B cell (primary cell): ENCODE results near the gene SLC4A2. TPM values are rescaled to one million over a fixed set of nuclear protein-coding genes. Genes with fewer than 3 reads are reported as not detected.
"Not testable (repeated sequence)": the region's sequence is repeated elsewhere in the genome, so short reads cannot be mapped to it uniquely, and the experiment has no call there.

Experiments
- ATAC-seq: fragments of 200-7000 bp; cut with Tn5 transposase; one replicate; pipeline ENCODE4 v1.10.0; 2021; ENCODE audit warnings: low read depth, mild to moderate bottlenecking, moderate number of reproducible peaks, moderate library complexity
- CTCF ChIA-PET: fragments of 350-600 bp; sonication (Branson Sonifier 250); formaldehyde crosslinking; loops from one replicate; lab custom pipeline; 2021; ENCODE audit warnings: antibody characterized with exemption, inconsistent platforms; lab: Charles Lee
- POLR2A ChIA-PET: fragments of 350-600 bp; sonication (Branson Sonifier 250); formaldehyde crosslinking; loops from one replicate; lab custom pipeline; 2021; ENCODE audit warnings: antibody characterized with exemption; lab: Charles Lee
- DNase-seq: peaks from one replicate; pipeline ENCODE4 v3.0.0; 2013
- H2AFZ ChIP-seq: 2 replicates; pipeline ENCODE4 v1.6.1; 2012; ENCODE audit warnings: mild to moderate bottlenecking, low read depth, low read length; ENCODE audit not compliant: insufficient read depth, poor library complexity, severe bottlenecking
- H3K27ac ChIP-seq, 2 donors: 1 replicate in 1 of 2; 2 replicates in 1 of 2; pipeline ENCODE4 v1.5.1; 2012 to 2013; ENCODE audit warnings: low read length in 2 of 2, mild to moderate bottlenecking in 2 of 2, moderate library complexity in 1 of 2
- H3K27me3 ChIP-seq, 4 experiments: fragments of 200-600 bp in 1 of 4; sonication (generic) in 1 of 4; replicated peaks in 1 of 4; 1 replicate in 2 of 4; 2 replicates in 2 of 4; pipeline versions ENCODE4 v1.6.1 to v1.7.0; 2013 to 2016; ENCODE audit warnings: low read length in 3 of 4, mild to moderate bottlenecking in 2 of 4, mixed read lengths in 1 of 4, moderate library complexity in 1 of 4; ENCODE audit not compliant: insufficient read depth in 4 of 4, control insufficient read depth in 3 of 4; ENCODE audit errors: control extremely low read depth in 1 of 4
- H3K36me3 ChIP-seq, 2 experiments: replicated peaks in 1 of 2; 1 replicate in 1 of 2; 2 replicates in 1 of 2; pipeline versions ENCODE4 v1.6.1 to v1.7.1; 2013; ENCODE audit warnings: low read length in 1 of 2; ENCODE audit not compliant: insufficient read depth in 2 of 2, control insufficient read depth in 1 of 2; ENCODE audit errors: control extremely low read depth in 1 of 2, extremely low read depth in 1 of 2
- H3K4me1 ChIP-seq, 2 donors: fragments of 200-600 bp in 1 of 2; sonication (generic) in 1 of 2; 1 replicate in 1 of 2; 2 replicates in 1 of 2; pipeline versions ENCODE4 v1.5.1 to v1.6.1; 2013 to 2017; ENCODE audit warnings: low read length in 2 of 2; ENCODE audit not compliant: control insufficient read depth in 2 of 2, insufficient read depth in 2 of 2
- H3K4me2 ChIP-seq: replicated peaks from 2 replicates; pipeline ENCODE3; 2012; ENCODE audit warnings: mild to moderate bottlenecking, low read depth, low read length; ENCODE audit not compliant: poor library complexity, severe bottlenecking
- H3K4me3 ChIP-seq, 5 experiments: fragments of 200-600 bp in 1 of 5; sonication (generic) in 1 of 5; 1 replicate in 3 of 5; 2 replicates in 2 of 5; pipeline versions ENCODE4 v1.5.1 to v1.7.0; 2011 to 2016; ENCODE audit warnings: low read length in 4 of 5, mild to moderate bottlenecking in 4 of 5, low read depth in 2 of 5, control low read depth in 1 of 5, moderate library complexity in 1 of 5; ENCODE audit not compliant: insufficient read depth in 1 of 5; ENCODE audit errors: control extremely low read depth in 1 of 5, extremely low read depth in 1 of 5
- H3K79me2 ChIP-seq: fragments of 200-600 bp; sonication (generic); one replicate; pipeline ENCODE4 v1.6.0; 2016; ENCODE audit warnings: low read length; ENCODE audit not compliant: control insufficient read depth, insufficient read depth
- H3K9ac ChIP-seq: fragments of 200-600 bp; sonication (generic); 2 replicates; pipeline ENCODE4 v1.6.1; 2017; ENCODE audit warnings: mild to moderate bottlenecking, low read length, moderate library complexity
- H3K9me3 ChIP-seq, 3 donors: one replicate each; pipeline versions ENCODE4 v1.6.1 to v1.7.1; 2013; ENCODE audit warnings: low read length in 2 of 3; ENCODE audit not compliant: control insufficient read depth in 2 of 3, insufficient read depth in 1 of 3; ENCODE audit errors: control extremely low read depth in 1 of 3
- H4K20me1 ChIP-seq: 2 replicates; pipeline ENCODE4 v1.6.0; 2012; ENCODE audit warnings: mild to moderate bottlenecking, low read length; ENCODE audit not compliant: insufficient read depth, control insufficient read depth, poor library complexity, severe bottlenecking
- H3K27ac Mint-ChIP-seq: one replicate; pipeline ENCODE4 v1.8.0; 2021; ENCODE audit warnings: mixed read lengths
- H3K27me3 Mint-ChIP-seq: one replicate; pipeline ENCODE4 v1.8.0; 2021; ENCODE audit warnings: mixed read lengths
- H3K4me1 Mint-ChIP-seq: one replicate; pipeline ENCODE4 v1.8.0; 2021; ENCODE audit warnings: mixed read lengths
- H3K4me3 Mint-ChIP-seq: one replicate; pipeline ENCODE4 v1.8.0; 2021; ENCODE audit warnings: mixed read lengths
- H3K9me3 Mint-ChIP-seq: one replicate; pipeline ENCODE4 v1.8.0; 2022; ENCODE audit warnings: mixed read lengths; ENCODE audit not compliant: insufficient read depth
- EZH2 ChIP-seq: IDR thresholded peaks from 2 replicates; pipeline ENCODE4 v1.6.1; 2012; ENCODE audit warnings: borderline replicate concordance, low read depth, mild to moderate bottlenecking, moderate library complexity, low read length; ENCODE audit not compliant: insufficient read depth, poor library complexity, severe bottlenecking
- WGBS: methylation state at CpG from one replicate; pipeline ENCODE4 v1.1.5; 2013; ENCODE audit warnings: missing lambda C conversion rate; ENCODE audit not compliant: insufficient coverage; 5-methylcytosine and 5-hydroxymethylcytosine counted together
- intact Hi-C: fragments of 100-400 bp; cut with micrococcal nuclease; formaldehyde crosslinking; loops from one replicate; pipeline ENCODE4 v1.10.0; 2022
- polyA plus RNA-seq: library from polyadenylated mRNA; depleted of rRNA; stranded (reverse); fragments of >200 nt; gene quantifications from 2 replicates; pipeline ENCODE4 v1.2.3, GENCODE V29; 2012
- total RNA-seq, 2 donors: library from RNA; stranded (reverse); fragments of 120-200 nt in 1 of 2; gene quantifications; 1 replicate in 1 of 2; 2 replicates in 1 of 2; pipeline versions ENCODE4 v1.2.3 to v1.2.4, GENCODE V29; 2013 to 2022
- TF ChIP-seq, protein P1 (sequence below): fragments of 200-600 bp; IDR thresholded peaks from one replicate; pipeline ENCODE4 v1.8.0; 2022; ENCODE audit warnings: antibody characterized with exemption, mild to moderate bottlenecking

Gene SLC4A2
- total and polyA plus RNA-seq, 2 donors (not counting 1 experiment from before 2014, with no cell fraction given), result 82.8 to 113 TPM

DNA sequence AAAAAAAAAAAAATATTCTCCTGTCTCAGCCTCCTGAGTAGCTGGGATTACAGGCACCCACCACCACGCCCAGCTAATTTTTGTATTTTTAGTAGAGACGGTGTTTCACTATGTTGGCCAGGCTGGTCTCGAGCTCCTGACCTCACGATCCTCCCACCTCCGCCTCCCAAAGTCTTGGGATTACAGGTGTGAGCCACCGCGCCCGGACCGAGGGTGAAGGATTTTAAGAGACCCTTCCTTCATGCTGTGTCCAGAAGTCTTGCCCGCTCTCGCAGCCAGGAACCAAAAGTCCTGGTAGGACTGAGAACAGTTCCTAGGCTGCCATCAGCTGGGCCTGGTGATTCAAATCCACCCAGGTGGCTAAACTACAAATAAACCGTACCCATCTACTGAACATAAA lies 47.8 kb upstream of the SLC4A2 start:
- H2AFZ ChIP-seq, H4K20me1 ChIP-seq, H3K36me3 ChIP-seq, H3K9ac ChIP-seq, POLR2A ChIA-PET, H3K4me2 ChIP-seq, H3K4me3 ChIP-seq, H3K4me3 Mint-ChIP-seq, ATAC-seq, H3K79me2 ChIP-seq, H3K27me3 Mint-ChIP-seq, H3K9me3 Mint-ChIP-seq, H3K27ac ChIP-seq, DNase-seq: not testable (repeated sequence)
- Mint-ChIP-seq H3K27ac (peak overlapping the region; percentile 67), H3K4me1 (peaks cover 39% of the 10 kb centered on the region)
- H3K27me3 ChIP-seq, result peaks cover 0 to 12% (median 0%) of the 10 kb centered on the region in 4 experiments
- WGBS, result 80% methylated on average over 10 of the region's 12 CpGs
- CTCF ChIA-PET, result interaction anchor here (1.2 to 3.0 kb wide), 3 partner anchors 17 to 100 kb away, joined by 3 to 9 read pairs (median 4); partner anchors contain the start of gene ABCB8
- H3K9me3 ChIP-seq, result peaks cover 0 to 24% (median 0%) of the 10 kb centered on the region in 3 donors
- intact Hi-C loops, result loop anchor here (2.0 to 5.0 kb wide), 4 partner anchors 37 to 215 kb away; partner anchors contain the start of genes ABCF2, AGAP3, CDK5 and SLC4A2
- H3K4me1 ChIP-seq, result peaks cover 22 to 49% of the 10 kb centered on the region in 2 donors

- ChIA-PET POLR2A (no interaction called here), CTCF (interaction anchor here (0.7 to 3.0 kb wide), 4 partner anchors 10 to 98 kb away, joined by 3 to 9 read pairs (median 4); partner anchors contain the start of gene ABCB8)
- Histone ChIP-seq H3K4me1 (peaks cover 22 to 49% of the 10 kb centered on the region in 2 donors), H3K36me3 (no peaks in the 10 kb centered on the region), H3K9ac (no peak overlapping the region), H3K79me2 (no peaks in the 10 kb centered on the region), H2AFZ (no peak overlapping the region), H3K27me3 (peaks cover 0 to 12% (median 0%) of the 10 kb centered on the region in 4 experiments), H3K4me3 (no peak overlapping the region), H3K27ac (peak overlapping the region in 1 of 2 donors; percentile 67), H4K20me1 (no peaks in the 10 kb centered on the region), H3K9me3 (peaks cover 0 to 24% (median 0%) of the 10 kb centered on the region in 3 donors), H3K4me2 (no peak overlapping the region)
- ATAC-seq, result no peak
- intact Hi-C loops, result loop anchor here (2.0 to 5.0 kb wide), 4 partner anchors 37 to 215 kb away; partner anchors contain the start of genes ABCF2, AGAP3, CDK5 and SLC4A2
- no peak for DNase-seq
- peak overlapping the region; percentile 67 for H3K27ac Mint-ChIP-seq
- peak overlapping the region; percentile 55 for H3K4me3 Mint-ChIP-seq
- H3K27me3 Mint-ChIP-seq, result peaks cover 3% of the 10 kb centered on the region
- H3K9me3 Mint-ChIP-seq, result no peaks in the 10 kb centered on the region
- no peak for TF ChIP-seq EZH2
- TF ChIP-seq, protein P1, sequence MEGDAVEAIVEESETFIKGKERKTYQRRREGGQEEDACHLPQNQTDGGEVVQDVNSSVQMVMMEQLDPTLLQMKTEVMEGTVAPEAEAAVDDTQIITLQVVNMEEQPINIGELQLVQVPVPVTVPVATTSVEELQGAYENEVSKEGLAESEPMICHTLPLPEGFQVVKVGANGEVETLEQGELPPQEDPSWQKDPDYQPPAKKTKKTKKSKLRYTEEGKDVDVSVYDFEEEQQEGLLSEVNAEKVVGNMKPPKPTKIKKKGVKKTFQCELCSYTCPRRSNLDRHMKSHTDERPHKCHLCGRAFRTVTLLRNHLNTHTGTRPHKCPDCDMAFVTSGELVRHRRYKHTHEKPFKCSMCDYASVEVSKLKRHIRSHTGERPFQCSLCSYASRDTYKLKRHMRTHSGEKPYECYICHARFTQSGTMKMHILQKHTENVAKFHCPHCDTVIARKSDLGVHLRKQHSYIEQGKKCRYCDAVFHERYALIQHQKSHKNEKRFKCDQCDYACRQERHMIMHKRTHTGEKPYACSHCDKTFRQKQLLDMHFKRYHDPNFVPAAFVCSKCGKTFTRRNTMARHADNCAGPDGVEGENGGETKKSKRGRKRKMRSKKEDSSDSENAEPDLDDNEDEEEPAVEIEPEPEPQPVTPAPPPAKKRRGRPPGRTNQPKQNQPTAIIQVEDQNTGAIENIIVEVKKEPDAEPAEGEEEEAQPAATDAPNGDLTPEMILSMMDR, result no peak
- whole genome bisulfite sequencing, result 96% methylated on average over 5 of the region's 6 CpGs
- H3K4me1 Mint-ChIP-seq, result peaks cover 39% of the 10 kb centered on the region
Observed at GRCh38 chr7:151012031-151012692, 47.2 kb upstream of the SLC4A2 start.
